ENCODE data around the gene ASXL3. TPM values are rescaled to one million over a fixed set of nuclear protein-coding genes. Genes with fewer than 3 reads are reported as not detected.

The ASXL3 gene
- total RNA-seq, 1 donor from 2014 or later: 2.6 TPM

Other genes starting within 250 kb of the ASXL3 start
- gene CCDC178, start 137.5 kb upstream of the ASXL3 start, total RNA-seq: not detected